SU-DHL-6 (cell line): Measurements from ENCODE around the gene ERF.

Experiments used
- CTCF ChIP-seq: fragments of 200-600 bp; sonication (generic); IDR thresholded peaks from one replicate; pipeline ENCODE4 v1.5.1; 2017; ENCODE audit warnings: antibody characterized with exemption, mild to moderate bottlenecking, low read length, moderate library complexity; ENCODE audit not compliant: insufficient read depth, poor library complexity, severe bottlenecking
- EZH2phosphoT487 ChIP-seq: fragments of 200-600 bp; sonication (generic), shearing (Covaris generic); conservative IDR thresholded peaks from 2 replicates; pipeline ENCODE4 v1.6.1; 2018; ENCODE audit warnings: mild to moderate bottlenecking, antibody characterized with exemption, low read length, moderate library complexity, mixed read lengths

- no peak for TF ChIP-seq CTCF
- no peak for TF ChIP-seq EZH2phosphoT487
Observed at GRCh38 chr19:42289556-42290041, 34.7 kb upstream of the ERF start.
